GM21381 (cell line): ENCODE measurements around the gene GIPC1.
"Not testable (repeated sequence)": the region's sequence is repeated elsewhere in the genome, so short reads cannot be mapped to it uniquely, and the experiment has no call there.

Source experiments
- ATAC-seq: cut with Tn5 transposase; IDR thresholded peaks from one replicate; pipeline ENCODE4 v1.9.1; 2021; ENCODE audit warnings: mild to moderate bottlenecking, moderate library complexity; ENCODE audit not compliant: unreplicated experiment

Gene GIPC1

GRCh38 chr19:14473073-14473977, 22.6 kb downstream of the GIPC1 start:
- ATAC-seq = no peak

DNA sequence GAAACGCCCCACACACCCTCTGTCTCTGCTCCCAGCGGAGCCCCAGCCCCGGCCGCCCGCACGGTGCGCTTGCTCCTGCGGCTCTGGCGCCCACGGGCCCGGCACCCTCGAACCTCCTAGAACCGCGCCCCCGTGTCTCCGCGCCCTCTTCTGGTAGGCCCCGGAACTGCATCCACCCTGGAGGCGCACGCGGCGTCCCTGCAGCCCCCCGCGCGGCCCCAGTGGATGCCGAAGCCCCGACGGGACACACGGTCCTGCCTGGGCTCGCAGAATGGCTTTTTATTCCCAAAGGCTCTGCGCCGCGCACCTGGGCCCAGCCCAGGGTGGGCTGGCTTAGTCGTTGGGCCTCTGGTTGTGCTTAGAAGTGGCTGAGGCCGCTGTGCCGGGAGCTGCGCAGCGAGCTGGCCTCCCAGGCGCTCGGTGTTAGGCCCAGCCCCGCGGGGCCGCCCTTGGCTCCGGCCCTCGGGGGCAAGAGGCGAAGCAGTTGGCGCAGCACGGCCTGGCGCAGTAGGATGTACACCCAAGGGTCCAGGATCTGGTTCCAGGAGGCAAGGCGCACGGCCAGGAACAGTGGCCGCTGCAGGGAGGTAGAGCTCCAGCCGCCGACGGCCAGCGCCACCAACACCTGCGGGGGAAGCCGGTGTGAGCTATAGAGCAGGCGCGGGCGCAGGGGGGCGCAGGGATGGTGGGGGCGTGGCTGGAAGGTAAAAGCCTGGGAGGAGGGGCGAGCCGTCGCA, 23.6 kb downstream of the GIPC1 start:
- no peak for ATAC-seq

GRCh38 chr19:14471436-14472187, 24.3 kb downstream of the GIPC1 start:
- ATAC-seq = no peak

DNA sequence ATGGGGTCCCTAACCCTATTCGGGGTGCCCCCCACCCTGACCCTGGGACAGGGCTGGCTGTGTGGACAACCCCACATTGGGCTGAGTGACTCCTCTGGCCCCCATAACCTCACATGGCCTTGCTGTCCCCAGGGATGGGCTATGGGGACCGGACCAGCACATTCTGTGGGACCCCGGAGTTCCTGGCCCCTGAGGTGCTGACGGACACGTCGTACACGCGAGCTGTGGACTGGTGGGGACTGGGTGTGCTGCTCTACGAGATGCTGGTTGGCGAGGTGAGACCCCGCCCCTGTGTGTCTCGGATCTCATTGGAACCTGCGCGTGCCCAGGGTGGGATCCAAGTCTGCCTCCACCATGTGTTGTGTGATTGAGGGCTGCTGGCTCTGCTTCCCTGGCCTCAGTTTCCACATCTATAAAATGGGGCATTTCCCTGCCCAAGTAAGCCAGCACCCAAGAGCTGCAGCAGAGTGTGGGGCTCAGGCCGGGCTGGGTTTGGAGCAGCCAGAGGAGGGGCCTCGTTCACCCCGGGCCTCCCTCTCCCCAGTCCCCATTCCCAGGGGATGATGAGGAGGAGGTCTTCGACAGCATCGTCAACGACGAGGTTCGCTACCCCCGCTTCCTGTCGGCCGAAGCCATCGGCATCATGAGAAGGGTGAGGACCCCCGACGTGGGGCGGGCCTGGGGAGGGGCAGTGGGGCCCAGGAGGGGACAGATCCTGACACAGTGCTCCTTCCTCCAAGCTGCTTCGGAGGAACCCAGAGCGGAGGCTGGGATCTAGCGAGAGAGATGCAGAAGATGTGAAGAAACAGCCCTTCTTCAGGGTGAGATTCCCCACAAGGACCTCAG, 25.7 kb downstream of the GIPC1 start:
- ATAC-seq = no peak

- ATAC-seq = no peak
Measured at GRCh38 chr19:14467816-14468215, 28.1 kb downstream of the GIPC1 start.

DNA sequence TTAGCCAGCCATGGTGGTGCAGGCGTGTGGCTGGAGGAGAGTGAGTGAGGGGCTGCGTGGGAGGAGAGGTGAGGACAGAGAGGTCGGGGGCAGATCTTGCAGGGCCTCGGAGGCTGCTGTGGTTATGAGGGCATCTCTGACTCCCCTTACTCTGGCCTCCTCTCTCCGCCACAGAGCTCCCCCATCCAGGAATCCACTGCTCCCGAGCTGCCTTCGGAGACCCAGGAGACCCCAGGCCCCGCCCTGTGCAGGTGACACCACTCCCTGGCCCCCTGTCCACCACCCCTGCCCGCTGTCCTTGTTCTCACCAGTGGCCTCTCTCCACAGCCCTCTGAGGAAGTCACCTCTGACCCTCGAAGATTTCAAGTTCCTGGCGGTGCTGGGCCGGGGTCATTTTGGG, 28.5 kb downstream of the GIPC1 start:
- ATAC-seq = no peak

DNA sequence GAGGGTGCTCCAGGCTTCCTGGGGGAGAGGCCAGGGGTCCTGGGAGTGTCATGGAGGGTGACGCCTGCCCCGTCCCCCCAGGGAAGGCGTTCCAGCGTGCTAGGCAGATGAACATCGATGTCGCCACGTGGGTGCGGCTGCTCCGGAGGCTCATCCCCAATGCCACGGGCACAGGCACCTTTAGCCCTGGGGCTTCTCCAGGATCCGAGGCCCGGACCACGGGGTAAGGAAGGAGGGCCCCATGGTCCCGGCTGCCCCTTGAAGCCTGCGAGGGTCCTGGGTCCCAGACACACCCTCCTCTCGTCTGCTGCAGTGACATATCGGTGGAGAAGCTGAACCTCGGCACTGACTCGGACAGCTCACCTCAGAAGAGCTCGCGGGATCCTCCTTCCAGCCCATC, 32.2 kb downstream of the GIPC1 start:
- ATAC-seq = no peak

DNA sequence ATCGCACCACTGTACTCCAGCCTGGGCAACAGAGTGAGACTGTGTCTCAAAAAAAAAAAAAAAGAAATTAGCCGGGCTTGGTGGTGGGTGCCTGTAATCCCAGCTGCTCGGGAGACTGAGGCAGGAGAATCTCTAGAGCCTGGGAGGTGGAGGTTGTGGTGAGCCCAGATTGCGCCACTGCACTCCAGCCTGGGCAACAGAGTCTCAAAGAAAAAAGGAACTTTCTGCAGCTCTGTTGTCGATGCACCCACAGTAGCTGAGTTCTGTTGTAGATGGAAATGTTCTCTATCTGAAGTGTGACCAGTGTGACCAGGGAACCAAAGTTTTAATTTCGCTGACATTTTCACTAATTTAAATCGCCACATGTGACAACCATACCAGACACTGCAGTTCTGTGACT, 33.5 kb downstream of the GIPC1 start:
- not testable (repeated sequence) for ATAC-seq

DNA sequence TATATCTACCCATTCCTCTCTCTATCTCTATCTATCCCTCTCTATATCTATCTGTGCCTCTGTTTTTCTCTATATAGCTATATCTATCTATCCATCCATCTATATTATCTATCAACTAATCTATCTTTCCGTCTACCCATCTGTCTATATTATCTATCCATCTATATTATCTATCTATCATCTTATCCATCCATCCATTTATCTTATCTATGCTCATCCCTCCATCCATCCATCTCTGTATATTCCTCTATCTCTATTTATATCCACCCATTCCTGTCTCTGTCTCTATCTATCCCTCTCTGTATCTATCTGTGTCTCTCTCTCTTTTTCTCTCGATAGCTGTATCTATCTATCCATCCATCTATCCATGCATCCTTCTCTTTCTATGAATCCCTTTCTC, 35.0 kb downstream of the GIPC1 start:
- ATAC-seq = no peak

GRCh38 chr19:14459703-14460102, 36.2 kb downstream of the GIPC1 start:
- no peak for ATAC-seq

DNA sequence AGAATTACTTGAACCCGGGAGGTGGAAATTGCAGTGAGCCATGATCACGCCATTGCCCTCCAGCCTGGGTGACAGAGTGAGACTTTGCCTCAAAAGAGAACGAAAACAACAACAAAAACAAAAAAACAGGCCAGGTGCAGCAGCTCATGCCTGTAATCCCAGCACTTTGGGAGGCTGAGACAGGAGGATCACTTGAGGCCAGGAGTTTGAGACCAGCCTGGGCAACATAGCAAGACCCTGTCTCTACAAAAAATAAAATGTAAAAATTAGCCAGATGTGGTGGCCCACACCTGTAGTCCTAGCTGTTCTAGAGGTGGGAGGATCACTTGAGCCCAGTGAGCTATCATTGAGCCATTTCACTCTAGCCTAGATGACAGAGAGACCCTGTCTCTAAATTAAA, 43.6 kb downstream of the GIPC1 start:
- not testable (repeated sequence) for ATAC-seq

GRCh38 chr19:14450876-14451275, 45.1 kb downstream of the GIPC1 start:
- no peak for ATAC-seq

GRCh38 chr19:14450168-14450874, 45.6 kb downstream of the GIPC1 start:
- ATAC-seq = no peak

DNA sequence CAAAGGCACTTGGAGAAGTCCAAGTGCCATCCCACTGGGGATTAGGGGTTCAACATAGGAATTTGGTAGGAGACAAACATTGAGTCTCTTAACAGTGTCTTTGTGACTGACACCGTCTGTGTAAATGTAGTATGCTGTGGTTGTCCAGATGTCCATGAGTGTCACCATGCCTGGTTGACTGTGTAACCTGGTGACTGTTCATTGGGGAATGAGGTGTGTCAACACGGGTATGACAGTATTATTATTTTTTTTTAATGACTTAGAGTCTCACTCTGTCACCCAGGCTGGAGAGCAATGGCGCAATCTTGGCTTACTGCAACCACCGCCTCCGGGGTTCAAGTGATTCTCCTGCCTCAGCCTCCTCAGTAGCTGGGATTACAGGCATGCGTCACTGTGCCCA, 46.6 kb downstream of the GIPC1 start:
- no peak for ATAC-seq

DNA sequence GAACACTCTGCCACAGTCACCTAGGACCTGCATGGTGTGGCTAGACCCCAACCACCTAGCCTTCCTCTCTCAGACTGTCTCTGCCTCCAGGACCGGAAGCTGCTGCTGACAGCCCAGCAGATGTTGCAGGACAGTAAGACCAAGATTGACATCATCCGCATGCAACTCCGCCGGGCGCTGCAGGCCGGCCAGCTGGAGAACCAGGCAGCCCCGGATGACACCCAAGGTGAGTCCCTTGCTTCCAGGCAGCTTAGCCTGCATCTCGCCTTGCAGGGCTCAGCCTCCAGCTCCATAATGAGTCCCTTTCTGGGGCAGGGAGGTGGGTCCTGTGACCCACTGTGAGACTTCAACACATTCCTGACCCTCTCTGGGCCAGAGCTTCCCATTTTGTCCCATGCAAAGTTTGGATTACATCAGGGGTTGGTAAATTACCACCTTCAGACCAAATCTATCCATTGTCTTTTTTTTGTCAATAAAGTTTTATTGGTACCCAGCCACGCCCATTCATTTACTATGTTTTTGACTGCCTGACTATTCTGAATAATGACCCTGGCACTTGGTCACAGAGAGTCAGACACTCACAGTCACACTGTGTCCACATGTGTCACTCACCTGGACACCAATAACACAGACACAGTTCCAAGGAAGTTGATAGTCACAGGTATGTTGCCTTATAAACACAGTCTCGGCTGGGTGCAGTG, 49.4 kb downstream of the GIPC1 start:
- no peak for ATAC-seq

GRCh38 chr19:14443632-14444216, 52.2 kb downstream of the GIPC1 start:
- ATAC-seq = no peak

DNA sequence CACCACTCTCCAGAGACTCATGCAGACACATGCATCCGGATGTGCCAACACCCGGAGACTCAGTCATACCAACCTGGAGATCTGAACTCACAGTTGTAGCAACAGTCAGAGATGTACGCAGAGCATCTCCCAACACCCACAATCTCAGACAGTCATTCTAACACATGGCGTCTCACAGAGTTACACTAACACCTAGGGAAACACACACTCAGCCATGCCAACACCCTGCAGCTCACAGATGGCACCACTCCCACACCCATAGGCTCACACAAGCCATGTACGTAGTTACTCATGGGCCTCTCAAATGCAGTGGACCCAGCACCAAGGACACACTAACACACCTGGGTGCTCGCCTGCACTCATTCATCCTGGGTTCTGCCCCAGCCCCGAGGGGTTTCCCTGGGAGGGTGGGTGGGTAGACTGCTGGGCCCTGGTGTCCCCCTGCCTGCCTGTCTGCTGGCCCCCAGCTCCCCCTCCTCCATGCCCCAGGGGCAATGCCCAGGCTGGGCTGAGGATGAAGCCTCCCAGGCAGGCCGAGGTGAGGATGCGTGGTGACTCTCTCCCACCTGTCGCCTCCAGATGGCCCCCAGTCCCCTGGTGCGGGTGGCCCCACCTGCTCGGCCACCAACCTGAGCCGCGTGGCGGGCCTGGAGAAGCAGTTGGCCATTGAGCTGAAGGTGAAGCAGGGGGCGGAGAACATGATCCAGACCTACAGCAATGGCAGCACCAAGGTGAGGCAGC, 52.9 kb downstream of the GIPC1 start:
- no peak for ATAC-seq
